Mucosa of rectum (tissue), 2 donors: Measurements from ENCODE around the gene MAN1A1.
"Not testable (repeated sequence)": the region's sequence is repeated elsewhere in the genome, so short reads cannot be mapped to it uniquely, and the experiment has no call there.

Experiments
- H3K27ac ChIP-seq, 2 donors: one replicate each; pipeline ENCODE4 v1.7.0; 2013; ENCODE audit warnings: inconsistent platforms in 2 of 2, low read depth in 2 of 2, low read length in 2 of 2
- H3K27me3 ChIP-seq, 2 donors: one replicate each; pipeline ENCODE4 v1.7.0; 2013; ENCODE audit warnings: low read length in 2 of 2; ENCODE audit not compliant: control insufficient read depth in 2 of 2, insufficient read depth in 2 of 2
- H3K36me3 ChIP-seq, 2 donors: one replicate each; pipeline ENCODE4 v1.7.0; 2013; ENCODE audit warnings: low read length in 2 of 2; ENCODE audit not compliant: control insufficient read depth in 2 of 2, insufficient read depth in 2 of 2
- H3K4me1 ChIP-seq, 2 donors: one replicate each; pipeline ENCODE4 v1.7.0; 2013; ENCODE audit warnings: low read length in 2 of 2, mild to moderate bottlenecking in 1 of 2; ENCODE audit not compliant: control insufficient read depth in 2 of 2, insufficient read depth in 2 of 2
- H3K4me3 ChIP-seq, 2 donors: one replicate each; pipeline ENCODE4 v1.7.0; 2013; ENCODE audit warnings: low read length in 2 of 2
- H3K9ac ChIP-seq, 2 donors: one replicate each; pipeline ENCODE4 v1.7.0; 2013; ENCODE audit warnings: low read length in 2 of 2, low read depth in 1 of 2, mild to moderate bottlenecking in 1 of 2
- H3K9me3 ChIP-seq, 2 donors: one replicate each; pipeline ENCODE4 v1.7.0; 2013; ENCODE audit warnings: low read length in 2 of 2; ENCODE audit not compliant: control insufficient read depth in 2 of 2
- donor health status: healthy.
- donor health status: Normal muscosa, but diverticular disease.

The MAN1A1 gene

GRCh38 chr6:119294984-119295383 is 54.6 kb downstream of the MAN1A1 start:
- Histone ChIP-seq H3K36me3 (no peaks in the 10 kb centered on the region), H3K9me3 (no peaks in the 10 kb centered on the region), H3K27ac (no peak overlapping the region), H3K4me3 (no peak overlapping the region), H3K9ac (no peak overlapping the region), H3K4me1 (no peaks in the 10 kb centered on the region), H3K27me3 (no peaks in the 10 kb centered on the region)

GRCh38 chr6:119291060-119291459 is 58.5 kb downstream of the MAN1A1 start:
- H3K27ac ChIP-seq, H3K9ac ChIP-seq, H3K36me3 ChIP-seq, H3K4me3 ChIP-seq, H3K4me1 ChIP-seq, H3K9me3 ChIP-seq, H3K27me3 ChIP-seq: not testable (repeated sequence)

GRCh38 chr6:119290306-119290705 is 59.3 kb downstream of the MAN1A1 start:
- H3K9me3 ChIP-seq, result no peaks in the 10 kb centered on the region
- H3K27me3 ChIP-seq, result no peaks in the 10 kb centered on the region
- no peak overlapping the region for H3K9ac ChIP-seq
- no peak overlapping the region for H3K27ac ChIP-seq
- no peaks in the 10 kb centered on the region for H3K36me3 ChIP-seq
- H3K4me1 ChIP-seq, result no peaks in the 10 kb centered on the region
- H3K4me3 ChIP-seq, result no peak overlapping the region

- H3K9me3 ChIP-seq, result no peaks in the 10 kb centered on the region
- no peak overlapping the region for H3K4me3 ChIP-seq
Observed at GRCh38 chr6:119289651-119290050, 59.9 kb downstream of the MAN1A1 start.

GRCh38 chr6:119285908-119286625 is 63.5 kb downstream of the MAN1A1 start:
- Histone ChIP-seq H3K4me3 (no peak overlapping the region), H3K27ac (no peak overlapping the region), H3K9ac (no peak overlapping the region), H3K4me1 (no peaks in the 10 kb centered on the region), H3K9me3 (no peaks in the 10 kb centered on the region), H3K27me3 (no peaks in the 10 kb centered on the region), H3K36me3 (no peaks in the 10 kb centered on the region)

More at GRCh38 chr6:119289651-119290050, 59.9 kb downstream of the MAN1A1 start:
- no peaks in the 10 kb centered on the region for H3K27me3 ChIP-seq
- no peak overlapping the region for H3K9ac ChIP-seq
- no peak overlapping the region for H3K27ac ChIP-seq
- no peaks in the 10 kb centered on the region for H3K36me3 ChIP-seq
- no peaks in the 10 kb centered on the region for H3K4me1 ChIP-seq

GRCh38 chr6:119284861-119285521 is 64.6 kb downstream of the MAN1A1 start:
- H3K9ac ChIP-seq, result no peak overlapping the region
- H3K27me3 ChIP-seq, result no peaks in the 10 kb centered on the region
- no peak overlapping the region for H3K4me3 ChIP-seq
- no peaks in the 10 kb centered on the region for H3K36me3 ChIP-seq
- no peak overlapping the region for H3K27ac ChIP-seq
- no peaks in the 10 kb centered on the region for H3K9me3 ChIP-seq
- no peaks in the 10 kb centered on the region for H3K4me1 ChIP-seq

GRCh38 chr6:119283979-119284545 is 65.5 kb downstream of the MAN1A1 start:
- H3K4me3 ChIP-seq, result no peak overlapping the region
- no peak overlapping the region for H3K27ac ChIP-seq
- no peaks in the 10 kb centered on the region for H3K36me3 ChIP-seq
- no peaks in the 10 kb centered on the region for H3K27me3 ChIP-seq
- no peak overlapping the region for H3K9ac ChIP-seq
- H3K9me3 ChIP-seq, result no peaks in the 10 kb centered on the region
- no peaks in the 10 kb centered on the region for H3K4me1 ChIP-seq

GRCh38 chr6:119283214-119283613 is 66.3 kb downstream of the MAN1A1 start:
- H3K27ac ChIP-seq, result no peak overlapping the region
- H3K4me1 ChIP-seq, result no peaks in the 10 kb centered on the region

GRCh38 chr6:119280668-119281067 is 68.9 kb downstream of the MAN1A1 start:
- Histone ChIP-seq H3K9me3 (no peaks in the 10 kb centered on the region), H3K27me3 (no peaks in the 10 kb centered on the region), H3K4me3 (no peak overlapping the region), H3K4me1 (peaks cover 0 to 3% of the 10 kb centered on the region in 2 donors), H3K36me3 (no peaks in the 10 kb centered on the region), H3K27ac (no peak overlapping the region), H3K9ac (no peak overlapping the region)

More at GRCh38 chr6:119283214-119283613, 66.3 kb downstream of the MAN1A1 start:
- Histone ChIP-seq H3K9me3 (no peaks in the 10 kb centered on the region), H3K4me3 (no peak overlapping the region), H3K27me3 (no peaks in the 10 kb centered on the region), H3K36me3 (no peaks in the 10 kb centered on the region), H3K9ac (no peak overlapping the region)

- H3K27me3 ChIP-seq, result no peaks in the 10 kb centered on the region
- no peak overlapping the region for H3K4me3 ChIP-seq
- H3K9ac ChIP-seq, result no peak overlapping the region
- no peak overlapping the region for H3K27ac ChIP-seq
- no peaks in the 10 kb centered on the region for H3K9me3 ChIP-seq
- H3K36me3 ChIP-seq, result no peaks in the 10 kb centered on the region
- H3K4me1 ChIP-seq, result peaks cover 0 to 3% of the 10 kb centered on the region in 2 donors
Observed at GRCh38 chr6:119280080-119280479, 69.5 kb downstream of the MAN1A1 start.
